Measurements from ENCODE around the gene IGSF11. TPM values are rescaled to one million over a fixed set of nuclear protein-coding genes. Genes with fewer than 3 reads are reported as not detected.

The IGSF11 gene
- total and polyA plus RNA-seq, 12 donors: 0.29 to 6.1 (median 1.2) TPM

- 84 to 90% methylated on average over 6 of the region's 6 CpGs for WGBS, 2 donors
- intact Hi-C loops (cut with DNase I): no loop called here
- Histone ChIP-seq H3K36me3 (no peaks in the 10 kb centered on the region), H3K27me3 (no peaks in the 10 kb centered on the region), H3K4me1 (peaks cover 0 to 22% (median 7%) of the 10 kb centered on the region in 9 donors), H3K9me3 (no peaks in the 10 kb centered on the region), H3K4me3 (no peak overlapping the region), H3K27ac (no peak overlapping the region)
- DNase-seq: no peak
- ATAC-seq: no peak
- TF ChIP-seq CTCF (IDR thresholded peaks at IDR 0.05): no peak
Observed at GRCh38 chr3:118981494-118982134, 53.0 kb downstream of the IGSF11 start.

GRCh38 chr3:118980832-118981231 lies 53.8 kb downstream of the IGSF11 start:
- H3K27ac ChIP-seq: no peak overlapping the region
- H3K9me3 ChIP-seq: no peaks in the 10 kb centered on the region
- peaks cover 0 to 21% (median 6%) of the 10 kb centered on the region in 9 donors for H3K4me1 ChIP-seq
- no peaks in the 10 kb centered on the region for H3K36me3 ChIP-seq
- TF ChIP-seq CTCF (IDR thresholded peaks at IDR 0.05): no peak
- H3K27me3 ChIP-seq: no peaks in the 10 kb centered on the region
- DNase-seq (no peak), ATAC-seq (no peak)
- WGBS, 2 donors: 86 to 95% methylated on average over 2 of the region's 2 CpGs
- no peak overlapping the region for H3K4me3 ChIP-seq
- intact Hi-C loops (cut with DNase I): no loop called here

- WGBS, 2 donors: 93 to 96% methylated on average over 5 of the region's 5 CpGs
- intact Hi-C loops (cut with DNase I): no loop called here
Observed at GRCh38 chr3:118978393-118978758, 56.3 kb downstream of the IGSF11 start.

GRCh38 chr3:118977671-118978392 lies 56.8 kb downstream of the IGSF11 start:
- TF ChIP-seq CTCF (IDR thresholded peaks at IDR 0.05): no peak
- 86 to 91% methylated on average over 8 of the region's 8 CpGs for WGBS, 2 donors
- Histone ChIP-seq H3K4me3 (no peak overlapping the region), H3K27me3 (no peaks in the 10 kb centered on the region), H3K9me3 (no peaks in the 10 kb centered on the region), H3K4me1 (peaks cover 0 to 7% (median 0%) of the 10 kb centered on the region in 9 donors), H3K36me3 (no peaks in the 10 kb centered on the region), H3K27ac (no peak overlapping the region)
- DNase-seq: no peak
- intact Hi-C loops (cut with DNase I): no loop called here
- no peak for ATAC-seq

More at GRCh38 chr3:118978393-118978758, 56.3 kb downstream of the IGSF11 start:
- Histone ChIP-seq H3K4me1 (peaks cover 0 to 1% (median 0%) of the 10 kb centered on the region in 9 donors), H3K9me3 (no peaks in the 10 kb centered on the region), H3K27me3 (no peaks in the 10 kb centered on the region), H3K36me3 (no peaks in the 10 kb centered on the region), H3K27ac (no peak overlapping the region), H3K4me3 (no peak overlapping the region)
- ATAC-seq (no peak), DNase-seq (no peak)
- TF ChIP-seq CTCF (IDR thresholded peaks at IDR 0.05): no peak

Measured in heart right ventricle (tissue), 16 donors.